GM18498 (cell line): ENCODE results near the gene GARIN5A.

Experiments used
- ATAC-seq: cut with Tn5 transposase; IDR thresholded peaks from one replicate; pipeline ENCODE4 v1.9.1; 2021; ENCODE audit warnings: mild to moderate bottlenecking, moderate library complexity; ENCODE audit not compliant: unreplicated experiment

The GARIN5A gene

DNA sequence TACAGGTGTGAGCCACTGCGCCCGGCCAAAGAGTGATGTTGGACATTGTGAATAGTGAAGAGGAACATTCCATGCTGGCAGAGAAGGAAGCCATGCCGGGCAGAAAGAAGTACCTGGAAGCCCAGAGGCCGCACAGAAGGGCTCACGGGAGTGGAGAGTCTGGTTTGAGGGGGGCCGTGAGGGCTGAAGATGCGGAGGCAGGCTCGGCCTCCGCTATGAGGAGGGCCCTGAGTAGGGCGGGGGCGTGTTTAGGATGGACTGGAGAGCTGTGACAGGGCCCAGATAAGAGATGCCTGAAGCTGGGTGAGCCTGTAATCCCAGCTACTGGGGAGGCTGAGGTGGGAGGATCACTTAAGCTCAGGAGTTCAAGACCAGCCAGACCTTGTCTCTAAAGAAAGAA is 32.7 kb upstream of the GARIN5A start:
- no peak for ATAC-seq

DNA sequence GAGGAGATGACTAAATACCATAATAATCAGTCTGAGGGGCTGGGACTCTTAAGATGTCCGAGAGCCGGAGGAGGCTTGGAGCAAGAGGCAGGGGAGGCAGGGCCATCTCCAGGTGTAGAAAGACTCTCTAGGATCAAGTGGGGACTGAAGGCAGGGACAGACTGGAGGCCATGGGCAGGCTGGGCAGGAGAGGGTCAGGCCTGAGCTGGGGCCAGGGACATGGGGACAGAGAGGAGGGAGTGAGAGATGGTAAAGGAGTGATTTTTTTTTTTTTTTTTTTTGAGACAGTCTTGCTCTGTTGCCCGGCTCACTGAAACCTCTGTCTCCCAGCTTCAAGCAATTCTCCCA is 32.2 kb upstream of the GARIN5A start:
- ATAC-seq, result no peak

DNA sequence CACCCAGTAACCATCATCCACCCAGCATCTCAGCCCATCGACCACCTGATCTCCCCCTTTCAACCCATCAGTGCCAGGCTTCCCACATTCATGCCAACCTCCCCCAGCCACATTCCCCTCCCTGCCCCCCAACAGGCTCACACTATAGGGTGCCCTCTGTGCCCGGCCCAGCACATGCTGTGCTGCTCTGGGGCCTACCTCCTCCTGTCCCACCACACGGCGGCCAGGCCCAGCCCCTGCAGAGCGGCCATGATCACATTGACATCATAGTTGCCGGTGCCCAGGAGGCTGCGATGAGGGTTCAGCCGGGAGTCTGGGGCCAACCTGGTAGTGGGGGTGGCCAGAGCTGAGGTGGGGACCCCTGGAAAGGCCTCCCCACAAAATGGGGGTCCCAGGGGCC is 30.7 kb upstream of the GARIN5A start:
- no peak for ATAC-seq

DNA sequence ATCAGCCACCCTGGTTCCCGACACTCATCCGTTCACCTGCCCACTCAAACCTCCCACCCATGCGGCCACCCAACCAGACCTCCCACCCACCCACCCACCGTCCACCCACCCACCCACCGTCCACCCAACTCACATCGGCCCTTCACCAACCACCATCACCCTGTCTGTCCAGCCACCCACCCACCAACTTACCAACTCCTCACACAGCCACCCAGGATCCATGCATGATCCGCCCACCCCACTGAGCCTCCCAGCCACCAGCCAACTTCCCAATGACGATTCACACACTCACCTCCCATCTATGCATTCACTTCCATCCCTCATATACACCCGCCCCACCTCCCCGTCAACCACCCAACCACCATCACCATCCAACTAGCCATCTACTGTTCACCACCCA is 30.1 kb upstream of the GARIN5A start:
- ATAC-seq, result no peak

DNA sequence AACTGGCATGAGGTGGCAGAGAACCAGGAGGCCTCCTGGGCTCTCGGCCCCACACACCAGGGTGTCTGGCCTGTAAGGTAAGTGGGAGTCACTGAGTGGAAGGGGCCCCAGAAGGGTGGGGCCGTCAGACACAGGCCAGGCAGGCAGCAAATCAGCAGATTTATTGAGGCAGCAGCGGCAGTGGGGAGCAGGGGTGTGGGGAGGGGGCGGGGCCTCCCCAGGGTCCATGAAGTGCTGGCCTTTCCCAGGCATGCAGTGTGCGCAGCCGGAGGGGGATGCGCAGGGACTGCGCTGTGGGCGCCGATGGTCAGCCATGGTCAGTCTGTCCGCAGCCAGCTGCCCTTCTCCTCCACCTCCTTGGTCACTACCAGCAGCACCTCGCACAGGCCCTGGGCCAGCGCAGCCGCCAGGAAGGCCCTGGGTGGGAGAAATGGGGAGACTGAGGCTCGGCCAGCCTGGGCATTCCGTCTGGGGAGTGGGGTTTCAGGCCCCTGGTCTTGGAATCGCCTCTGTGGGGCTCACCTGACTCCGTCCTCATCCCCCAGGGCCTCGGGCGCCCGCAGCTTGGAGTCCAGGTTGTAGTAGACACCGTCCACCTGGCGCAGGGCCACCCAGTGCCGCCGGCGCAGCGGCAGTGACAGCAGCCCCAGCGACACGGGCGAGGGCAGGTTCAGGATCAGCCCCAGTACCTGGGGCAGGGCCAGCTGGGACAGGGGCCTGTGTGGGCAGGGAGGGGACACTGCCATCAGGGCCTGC is 29.4 kb upstream of the GARIN5A start:
- no peak for ATAC-seq

DNA sequence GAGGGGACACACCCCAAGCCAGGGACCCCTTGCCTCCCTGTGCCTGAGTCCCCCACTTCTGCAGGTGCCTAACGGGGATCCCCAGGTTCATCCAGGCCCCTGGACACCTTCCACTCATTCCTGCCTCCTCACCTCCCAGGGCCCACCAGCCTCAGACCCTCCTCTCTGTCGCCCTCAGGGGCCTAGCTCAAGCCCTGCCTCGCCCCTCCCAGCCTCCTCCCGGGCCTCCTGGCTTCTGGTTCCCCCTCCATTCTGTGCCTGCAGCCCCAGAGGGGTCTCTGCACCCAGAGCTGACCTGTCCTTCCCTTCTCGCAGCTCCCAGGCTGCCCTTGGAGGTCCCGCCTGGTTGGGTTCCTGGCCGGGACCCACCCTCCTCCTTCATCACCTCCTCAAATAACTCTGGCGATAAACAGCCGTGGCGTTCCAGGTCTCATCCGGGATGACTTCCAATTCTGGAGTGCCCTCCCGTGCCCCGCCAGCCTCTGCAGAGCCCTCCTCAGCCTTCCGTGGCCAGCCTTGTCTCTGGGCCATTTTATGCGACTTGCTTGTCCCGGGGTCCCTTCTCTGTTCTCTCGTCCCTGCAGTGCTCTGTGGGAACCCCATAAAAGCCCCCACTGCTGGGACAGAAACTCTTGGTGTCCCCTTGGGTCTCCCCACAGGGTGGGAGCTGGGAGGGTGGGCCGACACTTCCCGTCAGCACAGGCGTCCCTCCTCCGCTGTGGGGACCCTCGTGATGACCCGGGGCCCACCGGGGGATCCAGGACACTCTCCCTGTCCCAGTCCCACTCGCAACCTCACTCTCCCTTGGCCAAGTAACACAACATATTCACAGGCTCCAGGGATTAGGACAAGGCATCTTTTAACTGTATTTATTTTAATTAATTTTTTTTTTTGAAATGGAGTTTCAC is 25.2 kb upstream of the GARIN5A start:
- ATAC-seq, result no peak

DNA sequence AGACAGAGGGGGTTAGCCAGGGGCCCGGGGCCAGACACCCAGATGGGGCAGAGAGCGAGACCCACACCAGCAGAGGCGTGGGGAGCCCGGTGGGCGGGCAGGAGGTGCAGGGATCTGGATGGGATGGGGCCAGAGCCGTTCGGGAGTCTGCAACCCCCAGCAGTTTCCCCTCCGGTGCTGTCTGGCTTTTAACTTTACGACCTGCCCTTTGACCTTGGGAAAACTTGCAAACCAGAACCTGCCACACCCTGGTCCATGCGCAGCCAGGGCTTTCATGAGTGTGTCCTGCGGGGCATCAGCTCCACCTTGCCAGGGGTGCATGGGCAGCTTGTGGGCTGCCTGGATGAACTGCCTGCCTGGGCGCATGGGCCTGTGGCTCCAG is 24.5 kb upstream of the GARIN5A start:
- no peak for ATAC-seq

DNA sequence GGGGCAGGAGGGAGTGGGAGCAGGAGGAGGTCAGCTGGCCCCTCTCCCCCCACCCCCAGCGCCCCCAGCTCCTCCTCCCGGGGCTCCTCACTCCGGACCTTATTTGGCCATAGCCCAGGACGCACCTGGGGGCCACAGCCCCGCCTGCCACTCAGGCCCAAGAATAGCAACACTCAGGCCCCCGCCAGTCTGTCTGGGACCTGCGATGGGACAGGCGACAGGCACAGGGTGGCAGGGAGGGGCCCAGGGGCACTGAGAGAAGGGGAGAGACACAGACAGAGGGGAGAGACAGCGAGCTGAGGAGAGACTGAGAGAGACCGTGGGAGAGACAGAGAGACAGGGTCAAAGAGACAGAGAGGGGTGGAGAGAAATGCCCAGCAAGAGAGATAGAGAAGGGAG is 24.1 kb upstream of the GARIN5A start:
- ATAC-seq, result no peak

DNA sequence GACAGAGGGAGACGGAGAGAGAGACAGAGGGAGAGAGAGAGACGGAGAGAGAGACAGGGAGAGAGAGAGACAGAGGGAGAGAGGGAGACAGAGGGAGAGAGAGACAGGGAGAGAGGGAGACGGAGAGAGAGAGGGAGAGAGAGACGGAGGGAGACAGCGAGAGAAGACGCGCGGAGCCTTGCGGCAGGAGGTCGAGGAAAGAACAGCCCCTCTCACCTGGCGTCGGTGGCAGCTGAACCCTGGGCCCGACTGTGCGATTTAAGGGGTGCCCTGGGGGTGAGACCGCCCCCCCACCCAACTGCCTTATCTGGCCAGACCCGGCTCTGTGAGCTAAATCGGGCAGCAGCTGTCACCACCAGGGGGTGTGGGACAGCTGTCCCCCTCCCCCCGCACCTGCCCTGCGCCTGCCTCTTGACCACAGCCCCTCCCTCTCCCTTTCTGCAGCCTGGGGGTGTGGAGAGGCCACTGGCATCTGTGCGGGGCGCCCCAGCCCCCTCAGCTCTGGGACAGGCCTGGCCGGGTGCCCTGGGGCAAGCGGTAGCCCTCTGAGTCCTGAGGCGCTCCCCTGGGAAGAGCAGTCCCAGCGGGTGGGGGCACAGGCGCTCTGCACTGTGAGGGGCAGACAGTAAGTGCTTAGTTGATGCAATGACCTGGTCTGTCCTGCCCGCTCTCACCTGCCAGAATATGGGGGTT is 23.6 kb upstream of the GARIN5A start:
- no peak for ATAC-seq

DNA sequence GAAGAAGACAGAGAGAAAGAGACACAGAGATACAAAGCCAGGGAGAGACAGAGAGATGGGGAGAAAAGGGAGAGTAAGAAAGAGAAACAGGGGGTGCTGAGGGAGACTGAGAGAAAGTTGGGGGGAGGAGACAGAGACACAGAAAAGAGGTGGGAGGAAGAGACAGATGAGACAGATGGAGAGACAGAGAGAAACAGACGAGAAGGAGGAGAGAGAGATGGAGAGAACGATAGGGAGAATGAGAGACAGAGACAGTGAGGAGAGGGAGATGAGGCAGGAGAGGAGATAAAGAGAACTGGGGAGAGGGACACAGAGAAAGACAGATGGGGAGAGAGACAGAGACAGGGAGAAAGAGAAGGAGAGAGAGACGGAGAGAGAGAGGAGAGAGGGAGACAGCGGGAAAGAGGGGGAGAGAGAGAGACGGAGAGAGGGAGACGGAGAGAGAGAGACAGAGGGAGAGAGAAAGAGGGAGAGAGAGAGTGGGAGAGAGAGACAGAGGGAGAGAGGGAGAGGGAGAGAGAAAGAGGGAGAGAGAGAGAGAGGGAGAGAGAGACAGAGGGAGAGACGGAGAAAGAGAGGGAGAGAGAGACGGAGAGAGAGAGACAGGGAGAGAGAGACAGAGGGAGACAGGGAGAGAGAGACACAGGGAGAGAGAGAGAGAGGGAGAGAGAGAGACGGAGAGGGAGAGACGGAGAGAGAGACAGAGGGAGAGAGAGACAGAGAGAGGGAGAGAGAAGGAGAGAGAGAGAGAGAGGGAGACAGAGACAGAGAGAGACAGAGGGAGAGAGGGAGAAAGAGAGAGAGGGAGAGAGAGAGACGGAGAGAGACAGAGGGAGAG is 21.8 kb upstream of the GARIN5A start:
- no peak for ATAC-seq

DNA sequence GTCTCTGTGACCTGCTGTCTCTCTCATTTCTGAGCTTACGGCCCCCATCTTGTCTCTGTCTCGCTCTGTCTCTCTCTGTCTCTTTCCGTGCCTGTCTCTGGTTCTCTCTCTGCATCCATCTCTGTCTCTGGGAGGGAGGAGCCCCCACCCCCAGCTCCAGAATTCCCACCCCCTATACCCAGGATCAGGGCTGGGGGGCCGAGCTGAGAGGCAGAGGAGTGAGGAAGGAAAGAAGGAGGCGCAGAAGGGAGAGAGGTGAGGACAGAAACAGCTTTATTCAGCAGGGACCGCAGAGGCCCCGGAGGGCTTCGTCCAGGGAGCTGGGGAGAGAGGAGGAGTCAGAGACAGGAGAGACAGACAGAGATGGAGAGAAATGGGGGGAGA is 20.4 kb upstream of the GARIN5A start:
- no peak for ATAC-seq

DNA sequence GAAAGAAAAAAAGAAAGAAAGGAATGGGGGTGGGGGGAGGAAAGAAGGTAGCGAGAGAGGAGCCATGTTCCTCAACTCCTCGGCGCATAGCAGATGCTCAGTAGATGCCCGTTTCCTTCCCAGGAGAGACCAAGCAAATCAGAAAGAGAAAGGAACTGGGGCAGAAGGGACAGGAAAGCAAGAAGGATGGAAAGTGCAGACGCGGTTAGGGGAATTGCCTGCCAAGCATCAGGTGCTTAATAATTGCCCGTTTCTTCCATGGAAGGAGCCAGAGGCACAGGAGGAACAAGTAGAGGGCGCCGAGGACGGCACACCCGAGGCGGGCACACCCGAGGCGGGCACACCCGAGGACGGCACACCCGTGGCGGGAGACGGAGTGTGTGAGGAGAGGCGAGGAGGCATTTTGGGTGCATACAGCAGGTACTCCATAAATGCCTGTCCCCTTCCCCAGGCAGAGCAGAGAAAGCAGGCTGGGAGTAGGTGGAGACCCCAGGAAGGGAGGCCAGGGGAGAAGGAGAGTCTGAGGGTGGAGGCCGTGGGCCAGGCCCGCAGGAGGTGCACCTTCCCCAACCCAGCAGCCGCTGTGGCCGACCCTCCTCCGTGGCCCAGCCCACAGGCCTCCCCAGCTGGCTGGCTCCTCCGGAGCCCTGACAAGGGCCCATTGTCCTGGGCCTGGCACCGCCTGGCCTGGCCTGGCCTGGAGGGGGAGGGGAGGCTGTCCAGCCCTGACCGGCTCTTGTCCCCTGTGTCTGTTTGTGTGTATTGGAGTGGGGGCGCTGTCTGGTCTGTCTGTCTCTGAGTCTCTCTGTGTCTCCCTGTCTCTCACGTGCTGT is 19.8 kb upstream of the GARIN5A start:
- ATAC-seq, result no peak

DNA sequence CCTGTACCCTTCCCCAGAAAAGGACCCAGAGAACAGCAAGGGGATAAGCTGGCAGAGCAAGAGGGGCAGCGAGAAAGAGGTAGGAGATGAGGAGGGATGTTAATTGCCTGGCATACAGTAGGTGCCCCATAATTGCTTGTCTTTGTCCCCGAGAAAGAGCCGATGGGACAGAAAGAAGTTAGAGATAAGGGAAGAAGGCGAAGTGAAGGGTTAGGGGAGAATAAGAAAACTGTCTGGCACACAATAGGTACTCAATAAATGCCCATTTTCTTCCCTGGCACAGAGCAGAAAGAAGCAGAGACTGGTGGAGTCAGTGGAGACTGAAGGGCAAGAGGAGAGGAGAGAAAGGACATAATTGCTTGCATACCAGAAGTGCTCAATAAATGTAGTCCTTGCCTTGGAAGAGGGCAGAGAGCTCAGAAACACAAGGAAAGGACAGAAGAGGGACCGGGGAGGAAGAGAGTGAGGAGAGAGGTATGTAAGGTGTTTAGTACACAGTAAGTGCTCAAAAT is 18.4 kb upstream of the GARIN5A start:
- no peak for ATAC-seq

DNA sequence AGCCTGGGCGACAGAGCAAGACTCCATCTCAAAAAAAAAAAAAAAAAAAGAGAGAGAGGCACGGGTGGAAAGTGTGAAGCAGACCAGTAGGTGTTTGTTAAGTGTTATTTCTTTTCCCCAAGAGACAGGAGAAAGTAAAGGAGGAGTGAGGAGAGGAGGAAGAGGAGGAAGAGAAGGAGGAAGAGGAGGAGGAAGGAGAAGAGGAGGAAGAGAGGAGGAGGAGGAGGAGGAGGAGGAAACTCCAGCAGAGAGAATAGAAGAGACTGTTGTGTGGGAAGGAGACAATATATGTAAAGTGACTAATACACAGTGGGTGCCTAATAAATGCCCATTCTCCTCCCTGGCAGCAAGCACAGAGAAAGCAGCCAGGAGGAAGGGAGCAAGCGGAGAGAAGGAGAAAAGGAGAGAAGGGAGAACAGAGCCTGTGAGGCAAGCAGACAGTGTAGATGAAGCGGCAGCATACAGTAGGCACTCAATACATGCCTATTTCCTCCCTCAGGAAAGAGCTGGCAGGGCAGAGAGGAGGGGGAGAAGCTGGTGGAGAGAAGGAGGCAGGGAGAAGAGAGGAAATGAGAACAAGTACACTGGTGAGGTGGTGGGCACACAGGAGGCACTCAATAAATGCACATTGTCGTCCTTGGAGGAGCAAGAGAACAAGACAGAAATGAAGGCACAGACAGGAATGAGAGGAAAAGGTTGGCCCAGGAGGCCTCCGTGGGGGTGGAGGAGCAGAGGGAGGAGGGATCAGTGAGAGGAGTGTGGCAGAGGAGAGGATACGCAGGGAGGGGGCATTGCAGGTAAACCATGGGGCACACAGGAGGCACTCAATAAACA is 17.8 kb upstream of the GARIN5A start:
- no peak for ATAC-seq

DNA sequence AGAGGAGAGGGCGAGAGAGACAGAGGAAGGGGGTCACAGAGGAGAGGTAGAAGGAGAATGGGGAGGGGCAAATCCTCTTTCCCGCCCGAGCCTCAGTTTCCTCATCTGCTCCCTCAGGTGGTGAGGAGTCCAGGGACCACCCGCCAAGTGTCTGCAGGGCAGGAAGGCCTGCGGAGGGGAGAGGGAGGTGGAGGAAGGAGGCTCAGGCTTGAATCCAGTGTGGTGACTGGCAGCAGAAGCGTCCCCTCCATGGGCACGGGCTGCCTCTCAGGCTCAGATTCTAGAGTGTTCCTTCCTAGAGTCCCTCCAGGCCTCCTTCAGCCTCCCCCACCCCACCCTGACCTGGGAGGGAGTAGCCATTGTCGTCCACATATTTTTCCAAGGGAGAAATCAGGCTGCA is 16.5 kb upstream of the GARIN5A start:
- no peak for ATAC-seq

DNA sequence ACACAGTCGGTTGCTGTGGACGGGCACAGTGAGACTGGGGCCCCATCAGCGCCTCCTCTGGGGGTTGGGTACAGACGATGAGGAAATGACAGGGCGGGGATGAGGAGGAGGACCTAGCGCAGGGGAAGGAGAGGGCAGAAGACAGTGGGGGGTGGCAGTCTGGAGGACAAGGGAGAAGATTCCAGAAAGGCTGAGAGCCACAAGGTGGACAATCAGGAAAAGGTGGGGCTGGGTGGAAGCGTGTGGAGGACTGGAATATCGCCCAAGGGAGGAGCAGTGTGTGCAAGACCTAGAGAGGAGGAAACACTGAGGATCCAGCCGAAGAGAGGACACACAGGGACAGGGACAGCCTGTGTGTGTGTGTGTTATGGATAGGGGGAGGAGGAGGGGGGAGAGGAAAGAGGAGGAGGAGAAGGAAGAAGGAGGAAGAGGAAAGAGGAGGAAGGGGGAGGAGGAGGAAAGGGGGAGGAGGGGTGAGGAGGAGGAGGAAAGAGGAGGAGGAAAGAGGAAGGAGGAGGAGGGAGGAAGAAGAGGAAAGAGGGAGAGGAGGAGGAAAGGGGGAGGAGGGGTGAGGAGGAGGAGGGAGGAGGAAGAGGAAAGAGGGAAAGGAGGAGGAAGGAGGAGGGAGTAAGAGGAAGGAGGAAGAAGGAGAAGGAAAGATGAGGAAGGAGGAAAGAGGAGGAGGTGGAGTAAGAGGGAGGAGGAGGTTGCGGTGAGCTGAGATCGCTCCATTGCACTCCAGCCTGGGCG is 15.8 kb upstream of the GARIN5A start:
- ATAC-seq, result no peak

DNA sequence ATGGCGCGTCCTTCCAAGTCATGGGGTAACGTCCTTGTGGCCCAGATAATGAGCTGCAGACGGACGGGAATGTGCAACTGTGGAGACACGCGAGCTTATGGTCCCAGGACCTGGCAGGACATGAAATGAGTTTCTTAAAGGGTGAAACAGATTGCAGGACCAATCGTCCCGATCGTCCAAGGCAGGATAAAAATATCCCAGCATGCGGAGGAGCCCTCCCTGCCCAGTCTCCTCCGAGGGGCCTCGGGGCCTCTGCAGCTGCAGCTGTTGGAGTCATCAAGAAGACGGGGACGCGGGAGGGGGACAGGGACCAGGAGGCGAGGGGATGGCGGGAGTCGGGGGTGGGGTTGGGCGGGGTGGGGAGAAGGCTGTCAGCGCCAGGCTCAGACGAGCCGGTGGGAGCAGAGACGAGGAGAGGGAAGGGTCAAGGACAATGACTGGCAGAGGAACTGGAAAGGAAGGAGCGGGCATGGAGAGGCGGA is 14.4 kb upstream of the GARIN5A start:
- ATAC-seq, result no peak

DNA sequence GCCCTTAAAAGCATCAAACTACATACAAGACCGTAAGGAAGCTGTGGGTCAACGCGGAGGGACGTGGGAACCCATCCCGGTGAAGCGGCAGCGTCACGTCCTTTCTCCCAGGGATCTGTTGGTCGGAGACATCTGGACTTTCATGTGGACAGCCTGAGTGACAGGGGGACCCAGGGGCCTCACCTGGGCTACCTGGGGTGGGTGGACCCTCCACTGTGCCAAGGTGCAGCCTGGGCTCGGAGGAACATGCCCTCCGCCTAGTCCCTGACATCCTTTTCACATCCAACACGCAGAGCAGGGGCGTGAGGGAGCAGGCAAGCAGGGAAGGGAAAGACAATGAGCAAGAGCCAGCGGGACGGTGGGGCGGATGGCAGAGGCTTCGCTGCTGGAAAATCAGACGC is 13.8 kb upstream of the GARIN5A start:
- no peak for ATAC-seq
